Lower leg skin (tissue), 4 donors: ENCODE measurements around the gene MEN1. TPM values are rescaled to one million over a fixed set of nuclear protein-coding genes. Genes with fewer than 3 reads are reported as not detected.

Experiments used
- DNase-seq, 2 donors: peaks; one replicate each; pipeline ENCODE4 v3.0.0-alpha.2; 2019; ENCODE audit warnings: low spot score in 2 of 2
- H3K4me3 ChIP-seq: fragments of 200-600 bp; sonication (generic); 2 replicates; pipeline ENCODE4 v1.5.1; 2017; ENCODE audit warnings: mild to moderate bottlenecking, low read depth; ENCODE audit not compliant: poor library complexity, severe bottlenecking
- CTCF ChIP-seq, 3 donors: fragments of 450-650 bp; IDR thresholded peaks; one replicate each; pipeline ENCODE4 v1.5.1; 2016; ENCODE audit warnings: antibody characterized with exemption in 3 of 3, mild to moderate bottlenecking in 3 of 3, moderate library complexity in 2 of 3
- POLR2A ChIP-seq, 2 donors: fragments of 450-650 bp; IDR thresholded peaks; one replicate each; pipeline ENCODE4 v1.6.1; 2016 to 2017; ENCODE audit warnings: antibody characterized with exemption in 2 of 2, mild to moderate bottlenecking in 1 of 2, moderate library complexity in 1 of 2
- WGBS, 2 donors: methylation state at CpG; one replicate each; pipeline ENCODE4 v1.1.5; 2018; 5-methylcytosine and 5-hydroxymethylcytosine counted together
- intact Hi-C: fragments of 100-400 bp; cut with DNase I; formaldehyde crosslinking; loops from one replicate; pipeline ENCODE4 v1.15.0; 2023; ENCODE audit warnings: low total_unique reads
- total RNA-seq, 4 donors: library from RNA; depleted of rRNA; stranded (reverse); fragments of >200 nt; gene quantifications; one replicate each; pipeline ENCODE4 v1.1.0, GENCODE V29; 2016

Gene MEN1
- total RNA-seq, 4 donors from 2014 or later = 20.5 to 42.7 (median 32.2) TPM

GRCh38 chr11:64766881-64767280, 43.5 kb downstream of the MEN1 start:
- 88 to 94% methylated on average over 11 of the region's 11 CpGs for WGBS, 2 donors
- DNase-seq = no peak
- H3K4me3 ChIP-seq = no peak overlapping the region
- intact Hi-C loops = no loop called here
- no peak for TF ChIP-seq POLR2A (IDR thresholded peaks at IDR 0.05)
- no peak for TF ChIP-seq CTCF (IDR thresholded peaks at IDR 0.05)

GRCh38 chr11:64765851-64766665, 44.3 kb downstream of the MEN1 start:
- DNase-seq = peak in 1 of 2 donors; percentile 76
- WGBS, 2 donors = 91 to 93% methylated on average over 30 to 42 of the region's 42 CpGs
- intact Hi-C loops = no loop called here
- H3K4me3 ChIP-seq = no peak overlapping the region
- no peak for TF ChIP-seq CTCF (IDR thresholded peaks at IDR 0.05)
- no peak for TF ChIP-seq POLR2A (IDR thresholded peaks at IDR 0.05)

GRCh38 chr11:64765291-64765850, 45.0 kb downstream of the MEN1 start:
- DNase-seq = peak in 1 of 2 donors; percentile 83
- intact Hi-C loops = no loop called here
- H3K4me3 ChIP-seq = no peak overlapping the region
- WGBS, 2 donors = 88 to 90% methylated on average over 30 of the region's 30 CpGs
- no peak for TF ChIP-seq POLR2A (IDR thresholded peaks at IDR 0.05)
- TF ChIP-seq CTCF (IDR thresholded peaks at IDR 0.05) = no peak

- no peak overlapping the region for H3K4me3 ChIP-seq
- intact Hi-C loops = no loop called here
- 74 to 81% methylated on average over 8 of the region's 8 CpGs for WGBS, 2 donors
- no peak for DNase-seq
- TF ChIP-seq POLR2A (IDR thresholded peaks at IDR 0.05) = no peak
- TF ChIP-seq CTCF (IDR thresholded peaks at IDR 0.05) = no peak
Measured at GRCh38 chr11:64764753-64765152, 45.6 kb downstream of the MEN1 start.

GRCh38 chr11:64764040-64764611, 46.2 kb downstream of the MEN1 start:
- intact Hi-C loops = no loop called here
- WGBS, 2 donors = 69% methylated on average over 11 of the region's 11 CpGs
- H3K4me3 ChIP-seq = no peak overlapping the region
- DNase-seq = no peak
- no peak for TF ChIP-seq POLR2A (IDR thresholded peaks at IDR 0.05)
- TF ChIP-seq CTCF (IDR thresholded peaks at IDR 0.05) = no peak
